HG02885 (cell line): ENCODE data around the gene PIGR.

Experiments used
- ATAC-seq: cut with Tn5 transposase; IDR thresholded peaks from one replicate; pipeline ENCODE4 v1.9.1; 2021; ENCODE audit warnings: mild to moderate bottlenecking; ENCODE audit not compliant: unreplicated experiment, poor library complexity

PIGR gene

GRCh38 chr1:206960676-206961386 lies 14.6 kb upstream of the PIGR start:
- no peak for ATAC-seq

- no peak for ATAC-seq
These were observed 11.9 kb upstream of the PIGR start for GRCh38 chr1:206958144-206958543.

GRCh38 chr1:206957639-206958038 lies 11.4 kb upstream of the PIGR start:
- ATAC-seq = no peak

- peak; percentile 58 for ATAC-seq
These were observed 9.5 kb upstream of the PIGR start for GRCh38 chr1:206955476-206956451.

- ATAC-seq = no peak
These were observed 8.4 kb upstream of the PIGR start for GRCh38 chr1:206954459-206955342.

GRCh38 chr1:206953626-206954025 lies 7.4 kb upstream of the PIGR start:
- no peak for ATAC-seq

- ATAC-seq = no peak
These were observed 6.9 kb upstream of the PIGR start for GRCh38 chr1:206953126-206953525.

- no peak for ATAC-seq
These were observed 5.9 kb upstream of the PIGR start for GRCh38 chr1:206952171-206952570.

- ATAC-seq = no peak
These were observed 5.2 kb upstream of the PIGR start for GRCh38 chr1:206951318-206952100.

GRCh38 chr1:206949641-206950040 lies 3.4 kb upstream of the PIGR start:
- no peak for ATAC-seq

GRCh38 chr1:206949208-206949607 lies 2.9 kb upstream of the PIGR start:
- no peak for ATAC-seq

- no peak for ATAC-seq
These were observed 989 bp upstream of the PIGR start for GRCh38 chr1:206947255-206947654.

- ATAC-seq = no peak
These were observed 487 bp downstream of the PIGR start for GRCh38 chr1:206945779-206946178.

GRCh38 chr1:206944703-206945102 lies 1.6 kb downstream of the PIGR start:
- no peak for ATAC-seq

- ATAC-seq = no peak
These were observed 4.4 kb downstream of the PIGR start for GRCh38 chr1:206941766-206942418.

- no peak for ATAC-seq
These were observed 5.7 kb downstream of the PIGR start for GRCh38 chr1:206940588-206940936.

GRCh38 chr1:206939841-206940587 lies 6.3 kb downstream of the PIGR start:
- no peak for ATAC-seq

- ATAC-seq = no peak
These were observed 7.1 kb downstream of the PIGR start for GRCh38 chr1:206939131-206939530.

GRCh38 chr1:206937425-206937824 lies 8.8 kb downstream of the PIGR start:
- no peak for ATAC-seq
